ENCODE measurements around the gene C22orf23. TPM values are rescaled to one million over a fixed set of nuclear protein-coding genes. Genes with fewer than 3 reads are reported as not detected.

C22orf23 gene
- total RNA-seq, 1 experiment from 2014 or later, result 0.47 TPM

- no peak overlapping the region for H3K4me2 ChIP-seq (ENCODE audit: low read length)
- DNase-seq (ENCODE audit: low read depth, low spot score) (no peak), ATAC-seq (no peak)
- peaks cover 3% of the 10 kb centered on the region; the same call in 1 of the 2 replicates for H3K79me2 ChIP-seq (ENCODE audit: insufficient read depth, low read length)
- H3K9me2 ChIP-seq (ENCODE audit: insufficient read depth), result no peaks in the 10 kb centered on the region
- BruUV-seq (replicated peaks), result no TSS peak
- ChIA-PET RAD21 (ENCODE audit: low non-redundant PET in 1 of 2, low total read pairs in 2 of 2, uncharacterized antibody in 2 of 2, unreplicated experiment in 2 of 2) (no interaction called here), CTCF (interaction anchor here (1.2 kb wide), 1 partner anchor 155 kb away, joined by 3 read pairs; no protein-coding TSS in a partner anchor), POLR2A (interaction anchor here (0.5 kb wide), 1 partner anchor 66 kb away, joined by 4 read pairs; no protein-coding TSS in a partner anchor)
- peaks cover 15 to 21% of the 10 kb centered on the region in 2 experiments; a peak in 3 of 4 replicates for H3K36me3 ChIP-seq (ENCODE audit: control insufficient read depth in 1 of 2, insufficient read depth in 2 of 2, low read length in 2 of 2)
- H4K20me1 ChIP-seq (ENCODE audit: insufficient read depth), result no peaks in the 10 kb centered on the region
- H3K27me3 ChIP-seq (ENCODE audit: insufficient read depth, low read length), result no peaks in the 10 kb centered on the region
- H3K27ac ChIP-seq (ENCODE audit: low read depth, low read length), result no peak overlapping the region
- H3K4me1 ChIP-seq (ENCODE audit: control insufficient read depth in 1 of 2, insufficient read depth in 2 of 2, low read length in 2 of 2), result no peaks in the 10 kb centered on the region
- intact Hi-C loops (cut with micrococcal nuclease), result no loop called here
- H3K9me3 ChIP-seq (ENCODE audit: control insufficient read depth in 1 of 2, insufficient read depth in 1 of 2, low read depth in 1 of 2, low read length in 2 of 2), result no peaks in the 10 kb centered on the region
- H3K9ac ChIP-seq (ENCODE audit: low read length), result no peak overlapping the region
- no peak overlapping the region for H2AFZ ChIP-seq (ENCODE audit: low read depth, low read length, poor library complexity, severe bottlenecking)
- TF ChIP-seq CBX3 (IDR thresholded peaks at IDR 0.05; ENCODE audit: low read depth), result no peak
- no peak for TF ChIP-seq RAD21 (IDR thresholded peaks at IDR 0.05; ENCODE audit: low read depth)
- no peak for TF ChIP-seq ZFX (IDR thresholded peaks at IDR 0.05)
- TF ChIP-seq, protein P1, sequence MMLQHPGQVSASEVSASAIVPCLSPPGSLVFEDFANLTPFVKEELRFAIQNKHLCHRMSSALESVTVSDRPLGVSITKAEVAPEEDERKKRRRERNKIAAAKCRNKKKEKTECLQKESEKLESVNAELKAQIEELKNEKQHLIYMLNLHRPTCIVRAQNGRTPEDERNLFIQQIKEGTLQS (IDR thresholded peaks at IDR 0.05), result no peak
- no peak for TF ChIP-seq FOSL1 (IDR thresholded peaks at IDR 0.05; ENCODE audit: low read depth)
- TF ChIP-seq, protein P2, sequence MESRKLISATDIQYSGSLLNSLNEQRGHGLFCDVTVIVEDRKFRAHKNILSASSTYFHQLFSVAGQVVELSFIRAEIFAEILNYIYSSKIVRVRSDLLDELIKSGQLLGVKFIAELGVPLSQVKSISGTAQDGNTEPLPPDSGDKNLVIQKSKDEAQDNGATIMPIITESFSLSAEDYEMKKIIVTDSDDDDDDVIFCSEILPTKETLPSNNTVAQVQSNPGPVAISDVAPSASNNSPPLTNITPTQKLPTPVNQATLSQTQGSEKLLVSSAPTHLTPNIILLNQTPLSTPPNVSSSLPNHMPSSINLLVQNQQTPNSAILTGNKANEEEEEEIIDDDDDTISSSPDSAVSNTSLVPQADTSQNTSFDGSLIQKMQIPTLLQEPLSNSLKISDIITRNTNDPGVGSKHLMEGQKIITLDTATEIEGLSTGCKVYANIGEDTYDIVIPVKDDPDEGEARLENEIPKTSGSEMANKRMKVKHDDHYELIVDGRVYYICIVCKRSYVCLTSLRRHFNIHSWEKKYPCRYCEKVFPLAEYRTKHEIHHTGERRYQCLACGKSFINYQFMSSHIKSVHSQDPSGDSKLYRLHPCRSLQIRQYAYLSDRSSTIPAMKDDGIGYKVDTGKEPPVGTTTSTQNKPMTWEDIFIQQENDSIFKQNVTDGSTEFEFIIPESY (IDR thresholded peaks at IDR 0.05; ENCODE audit: extremely low read depth, insufficient replicate concordance, low read length), result no peak
- no peak for TF ChIP-seq JUND (IDR thresholded peaks at IDR 0.05)
- TF ChIP-seq ZNF274 (IDR thresholded peaks at IDR 0.05; ENCODE audit: low read depth, low read length), result no peak
- TF ChIP-seq REST (IDR thresholded peaks at IDR 0.05; ENCODE audit: low read depth), result no peak
- TF ChIP-seq SP1 (IDR thresholded peaks at IDR 0.05; ENCODE audit: low read depth), result no peak
- TF ChIP-seq, protein P3, sequence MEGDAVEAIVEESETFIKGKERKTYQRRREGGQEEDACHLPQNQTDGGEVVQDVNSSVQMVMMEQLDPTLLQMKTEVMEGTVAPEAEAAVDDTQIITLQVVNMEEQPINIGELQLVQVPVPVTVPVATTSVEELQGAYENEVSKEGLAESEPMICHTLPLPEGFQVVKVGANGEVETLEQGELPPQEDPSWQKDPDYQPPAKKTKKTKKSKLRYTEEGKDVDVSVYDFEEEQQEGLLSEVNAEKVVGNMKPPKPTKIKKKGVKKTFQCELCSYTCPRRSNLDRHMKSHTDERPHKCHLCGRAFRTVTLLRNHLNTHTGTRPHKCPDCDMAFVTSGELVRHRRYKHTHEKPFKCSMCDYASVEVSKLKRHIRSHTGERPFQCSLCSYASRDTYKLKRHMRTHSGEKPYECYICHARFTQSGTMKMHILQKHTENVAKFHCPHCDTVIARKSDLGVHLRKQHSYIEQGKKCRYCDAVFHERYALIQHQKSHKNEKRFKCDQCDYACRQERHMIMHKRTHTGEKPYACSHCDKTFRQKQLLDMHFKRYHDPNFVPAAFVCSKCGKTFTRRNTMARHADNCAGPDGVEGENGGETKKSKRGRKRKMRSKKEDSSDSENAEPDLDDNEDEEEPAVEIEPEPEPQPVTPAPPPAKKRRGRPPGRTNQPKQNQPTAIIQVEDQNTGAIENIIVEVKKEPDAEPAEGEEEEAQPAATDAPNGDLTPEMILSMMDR (IDR thresholded peaks at IDR 0.05 in 2 of 3, conservative IDR thresholded peaks at IDR 0.05 in 1 of 3; ENCODE audit: borderline replicate concordance in 1 of 3, insufficient read depth in 1 of 3, low read depth in 2 of 3, low read length in 2 of 3), result no peak
- TF ChIP-seq TCF7L2 (IDR thresholded peaks at IDR 0.05; ENCODE audit: borderline replicate concordance, extremely low read depth, insufficient read depth, insufficient read length), result no peak
- H3K4me3 ChIP-seq (replicated peaks in 1 of 2; ENCODE audit: low read depth in 1 of 2, low read length in 2 of 2), result no peak overlapping the region
Measured at GRCh38 chr22:37971475-37972434, 18.4 kb upstream of the C22orf23 start.
